SK-N-DZ (cell line): ENCODE results near the gene ANGPT4.
"Not testable (repeated sequence)": the region's sequence is repeated elsewhere in the genome, so short reads cannot be mapped to it uniquely, and the experiment has no call there.

Experiments used
- DNase-seq: peaks from one replicate; pipeline ENCODE4 v3.0.0-alpha.2; 2015; ENCODE audit warnings: low spot score

Gene ANGPT4

GRCh38 chr20:845226-845868 is 70.8 kb downstream of the ANGPT4 start:
- DNase-seq, result no peak

DNA sequence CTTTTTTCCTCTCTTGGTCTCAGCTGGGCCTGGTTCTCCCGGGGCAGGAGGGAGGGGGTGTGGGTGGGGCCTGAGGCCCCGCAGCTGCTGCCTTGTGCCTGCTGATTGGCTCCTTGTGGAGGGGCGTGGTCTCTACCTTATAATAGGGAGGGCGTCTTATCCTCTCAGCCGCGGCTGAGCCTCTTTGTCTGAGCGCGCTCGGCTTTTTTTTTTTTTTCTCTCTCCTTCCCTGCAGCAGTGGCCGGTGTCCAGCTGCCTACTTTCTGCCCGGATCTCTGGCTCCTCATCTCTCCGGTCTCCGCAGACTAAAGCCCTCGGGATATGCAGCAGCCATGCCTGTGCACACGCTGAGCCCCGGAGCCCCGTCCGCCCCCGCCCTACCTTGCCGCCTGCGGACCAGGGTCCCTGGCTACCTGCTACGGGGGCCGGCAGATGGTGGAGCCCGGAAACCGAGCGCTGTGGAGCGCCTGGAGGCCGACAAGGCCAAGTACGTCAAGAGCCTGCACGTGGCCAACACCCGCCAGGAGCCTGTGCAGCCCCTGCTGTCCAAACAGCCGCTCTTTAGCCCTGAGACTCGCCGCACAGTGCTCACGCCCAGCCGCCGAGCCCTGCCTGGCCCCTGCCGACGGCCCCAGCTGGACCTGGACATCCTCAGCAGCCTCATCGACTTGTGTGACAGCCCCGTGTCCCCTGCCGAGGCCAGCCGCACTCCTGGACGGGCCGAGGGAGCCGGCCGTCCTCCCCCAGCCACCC is 71.5 kb downstream of the ANGPT4 start:
- DNase-seq, result peak; percentile 95

DNA sequence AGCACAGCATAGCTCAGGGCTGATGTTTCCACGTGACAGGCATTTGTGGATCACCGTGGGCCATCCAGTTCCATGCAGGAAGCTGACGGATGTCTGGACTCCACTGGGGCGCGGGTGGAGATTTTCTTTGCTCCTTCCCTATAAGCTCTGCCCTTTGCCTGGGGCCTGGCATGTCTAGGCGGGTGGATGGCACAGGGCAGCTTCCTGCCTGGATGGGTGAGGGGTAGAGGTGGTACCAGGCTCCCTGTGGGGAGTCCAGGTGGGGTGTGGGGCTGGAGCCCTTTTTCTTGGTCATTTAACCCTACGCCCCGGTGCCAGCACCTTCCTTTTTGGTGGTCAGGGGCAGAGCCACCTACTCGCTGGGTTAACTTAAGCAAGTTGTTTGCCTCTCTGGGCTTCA is 72.2 kb downstream of the ANGPT4 start:
- no peak for DNase-seq

DNA sequence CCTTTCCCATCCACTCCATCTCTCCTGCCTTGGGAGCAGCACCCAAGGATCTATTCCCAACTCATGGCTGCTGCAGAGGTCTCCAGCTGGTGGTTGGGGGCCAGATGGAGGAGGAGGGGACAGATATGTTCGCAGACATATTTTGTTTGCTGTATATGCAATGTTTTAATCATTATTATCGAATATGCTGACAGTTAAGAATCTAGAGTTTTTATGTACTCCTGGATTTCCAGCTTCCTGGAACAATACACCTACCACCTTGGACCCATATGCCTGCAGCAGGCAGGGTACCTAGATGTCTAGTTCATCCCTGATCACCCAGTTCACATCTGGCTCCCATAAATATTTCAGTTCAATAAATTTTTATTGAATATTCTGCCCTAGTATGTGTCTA is 73.6 kb downstream of the ANGPT4 start:
- DNase-seq, result no peak

- DNase-seq, result no peak
These were observed 74.3 kb downstream of the ANGPT4 start for GRCh38 chr20:841568-842546.

- no peak for DNase-seq
These were observed 75.1 kb downstream of the ANGPT4 start for GRCh38 chr20:840858-841567.

DNA sequence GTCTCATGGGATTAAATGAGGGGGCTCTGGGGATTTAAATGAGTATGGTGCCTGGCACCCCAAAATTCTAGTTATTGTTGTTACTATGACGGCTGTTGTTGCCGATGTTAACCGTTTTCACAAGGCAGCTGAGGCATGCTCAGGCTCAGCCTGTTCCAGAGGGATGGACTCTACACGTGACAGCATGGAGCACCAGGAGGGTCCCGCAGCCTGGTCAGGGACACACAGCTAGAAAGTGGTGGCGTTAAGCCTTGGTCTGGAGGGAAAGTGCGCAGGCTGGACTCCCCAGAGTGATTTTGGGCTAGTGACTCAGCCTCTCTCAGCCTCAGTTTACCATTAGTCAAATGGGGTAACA is 75.7 kb downstream of the ANGPT4 start:
- no peak for DNase-seq

DNA sequence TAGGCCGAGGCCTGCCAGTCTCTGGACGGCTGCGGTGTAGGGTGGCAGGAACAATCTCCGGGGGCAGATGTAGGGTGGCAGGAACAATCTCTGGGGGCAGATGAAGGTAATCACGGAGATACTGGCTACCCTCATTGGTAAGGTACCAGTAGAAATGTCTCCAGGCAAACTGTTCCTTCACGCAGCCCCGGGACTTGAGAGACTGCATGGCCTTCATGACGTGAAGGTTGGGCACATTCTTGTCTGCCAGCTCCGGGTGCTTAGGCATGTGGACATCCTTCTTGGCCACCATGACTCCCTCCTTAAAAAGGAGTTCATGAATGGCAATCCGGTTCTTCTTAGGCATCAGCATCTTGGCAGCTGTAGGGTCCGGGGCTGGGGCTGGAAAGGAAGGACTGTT is 76.5 kb downstream of the ANGPT4 start:
- no peak for DNase-seq

- no peak for DNase-seq
These were observed 77.1 kb downstream of the ANGPT4 start for GRCh38 chr20:839015-839414.

- no peak for DNase-seq
These were observed 79.9 kb downstream of the ANGPT4 start for GRCh38 chr20:836190-836589.

DNA sequence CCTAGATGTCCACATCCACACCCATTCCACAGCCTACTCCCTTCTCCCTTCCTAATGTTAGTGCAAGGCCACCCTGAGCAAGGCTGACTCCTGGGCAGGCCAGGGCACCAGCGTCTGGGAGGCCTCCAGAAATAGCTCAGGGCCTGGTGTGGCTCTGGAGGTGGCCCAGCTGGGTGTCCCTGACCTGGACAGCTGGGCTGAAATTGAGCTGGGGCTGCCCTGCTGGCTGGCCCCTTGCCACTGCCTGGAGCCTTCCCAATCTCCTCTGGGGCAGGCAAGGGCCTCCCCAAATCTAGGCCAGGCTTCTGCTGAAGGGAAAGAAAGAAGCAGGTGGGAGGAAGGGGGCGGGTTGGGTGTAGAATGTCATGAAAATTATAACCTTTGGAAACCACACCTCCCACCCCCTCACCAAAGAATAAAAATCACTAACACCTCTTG is 80.5 kb downstream of the ANGPT4 start:
- DNase-seq, result no peak

DNA sequence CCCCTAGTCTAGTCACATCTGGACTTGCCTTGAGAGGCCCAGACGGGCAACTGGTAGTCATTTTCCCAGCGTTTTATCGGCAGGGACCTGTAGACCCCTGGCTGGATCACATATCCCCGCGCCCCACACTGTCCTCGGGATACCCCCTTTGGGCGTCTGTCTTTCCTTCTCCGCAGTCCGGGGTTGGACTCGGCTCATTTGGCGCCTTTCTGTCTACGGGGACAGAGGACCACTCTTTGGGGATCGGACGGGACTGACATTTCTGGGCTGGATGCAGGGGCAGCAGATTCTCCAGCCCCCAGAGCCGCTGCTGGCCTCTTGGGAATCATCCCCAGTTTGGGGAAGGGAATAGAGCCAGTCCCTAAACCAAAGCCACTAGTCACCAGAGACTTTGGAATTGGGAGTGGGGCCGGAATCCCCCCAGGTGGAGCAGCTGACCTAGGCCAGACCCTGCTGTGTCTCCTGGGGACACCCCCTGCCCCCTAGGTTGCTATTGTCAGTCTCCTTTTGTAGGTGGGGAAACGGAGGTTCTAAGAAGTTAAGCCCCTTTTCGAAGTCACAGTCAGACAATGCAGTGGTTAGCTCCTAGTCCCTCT is 81.9 kb downstream of the ANGPT4 start:
- DNase-seq, result no peak

GRCh38 chr20:833450-834150 is 82.5 kb downstream of the ANGPT4 start, which contains the start of gene FAM110A:
TSS of gene FAM110A (plus strand) at chr20:833715. CDS start at chr20:844805, 11,090 bp downstream.
- DNase-seq, result peak; percentile 96

DNA sequence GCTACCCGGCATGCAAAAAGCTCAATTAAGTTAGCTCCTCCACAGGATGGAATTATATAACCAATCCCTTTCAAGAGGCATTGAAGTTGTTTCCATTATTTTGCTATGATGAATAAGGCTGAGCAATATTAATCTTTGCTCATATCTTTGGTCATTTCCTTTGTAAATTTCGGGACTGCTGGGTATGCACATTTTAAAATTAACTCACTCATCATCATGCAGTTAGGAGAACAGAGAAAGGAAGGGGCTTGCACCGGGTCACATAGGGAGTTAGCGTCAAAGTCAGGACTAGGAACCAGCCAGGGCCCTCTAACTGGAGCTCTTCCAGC is 83.0 kb downstream of the ANGPT4 start:
- no peak for DNase-seq

- no peak for DNase-seq
These were observed 84.2 kb downstream of the ANGPT4 start for GRCh38 chr20:831956-832355.

DNA sequence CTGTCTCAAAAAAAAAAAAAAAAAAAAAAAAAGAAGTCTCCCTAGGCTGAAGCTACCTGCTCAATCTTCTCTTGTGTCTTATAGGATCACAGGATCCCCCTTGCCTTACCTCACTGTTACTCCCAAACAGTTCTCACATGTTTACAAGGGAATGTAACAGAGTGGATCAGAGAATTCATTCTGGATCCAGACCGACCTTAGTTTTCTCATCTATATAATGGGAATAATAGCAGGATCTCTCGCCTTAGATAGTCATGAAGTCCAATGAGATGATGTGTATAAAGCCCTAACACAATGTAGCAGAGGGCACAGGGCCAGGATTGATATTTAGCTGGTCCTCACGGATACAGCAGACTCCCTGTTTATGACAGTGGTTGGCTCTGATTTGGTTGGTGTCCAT is 84.9 kb downstream of the ANGPT4 start:
- DNase-seq, result no peak

- DNase-seq, result no peak
These were observed 86.1 kb downstream of the ANGPT4 start for GRCh38 chr20:830011-830521.

- DNase-seq, result no peak
These were observed 86.6 kb downstream of the ANGPT4 start for GRCh38 chr20:829551-829950.

- DNase-seq, result peak; percentile 80
These were observed 87.1 kb downstream of the ANGPT4 start for GRCh38 chr20:828987-829386.

GRCh38 chr20:827981-828380 is 88.2 kb downstream of the ANGPT4 start:
- DNase-seq, result not testable (repeated sequence)
